Activated T-cell treated with anti-CD3 and anti-CD28 coated beads for 48 hours (primary cell): ENCODE measurements around the gene DDX49.
"Not testable (repeated sequence)": the region's sequence is repeated elsewhere in the genome, so short reads cannot be mapped to it uniquely, and the experiment has no call there.

Source experiments
- DNase-seq: peaks from one replicate; pipeline ENCODE4 v3.0.0-alpha.2; 2020; ENCODE audit warnings: low read depth

DDX49 gene

DNA sequence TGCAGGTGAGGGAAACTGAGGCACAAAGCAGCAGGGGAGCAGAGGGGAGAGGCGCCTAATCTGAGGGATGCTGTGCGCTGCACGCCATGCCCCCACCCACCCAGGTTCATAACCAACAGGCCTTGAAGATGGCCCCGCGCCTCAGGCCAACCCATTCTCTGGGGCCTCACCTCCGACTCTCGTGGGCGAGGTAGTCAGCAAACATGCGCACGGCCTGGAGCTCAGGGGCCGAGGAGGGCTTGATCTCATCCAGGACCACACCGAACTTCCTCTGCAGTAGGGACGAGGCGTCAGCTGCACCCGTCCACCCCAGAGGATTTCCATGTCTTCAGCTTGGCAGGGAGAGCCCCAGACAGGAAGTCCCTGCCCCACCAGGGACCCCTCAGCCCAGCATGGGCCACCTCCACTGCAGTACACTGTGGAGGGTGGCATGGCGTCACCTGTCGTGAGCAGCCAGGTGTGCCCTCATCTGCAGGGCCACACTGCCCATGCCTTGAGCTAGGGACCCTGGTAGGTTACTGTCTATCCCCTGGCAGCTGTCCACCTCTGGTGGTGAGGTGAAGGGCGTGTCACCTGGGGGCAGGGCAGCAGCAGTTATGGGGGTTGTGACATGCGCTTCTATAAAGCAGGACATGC, 8.6 kb upstream of the DDX49 start:
- DNase-seq = no peak

DNA sequence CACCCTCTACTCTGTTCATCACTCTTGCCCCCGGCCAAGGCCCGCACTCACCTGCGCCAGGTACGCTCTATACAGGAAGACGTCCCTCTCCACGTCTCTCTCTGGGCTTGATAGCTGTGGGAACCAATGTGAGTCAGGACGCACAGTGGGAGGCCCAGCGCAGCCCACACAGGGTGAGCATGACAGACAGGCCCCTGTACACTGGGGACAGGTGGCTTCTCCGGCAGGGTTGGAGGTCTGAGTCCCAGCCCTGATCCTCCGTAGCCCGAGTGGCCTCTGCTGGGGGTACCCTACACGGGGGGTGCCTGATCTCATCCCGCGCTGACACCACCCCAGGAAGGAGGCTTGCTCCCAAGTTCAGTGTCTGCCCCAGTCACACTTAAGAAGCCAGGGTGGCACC, 6.6 kb upstream of the DDX49 start:
- no peak for DNase-seq

DNA sequence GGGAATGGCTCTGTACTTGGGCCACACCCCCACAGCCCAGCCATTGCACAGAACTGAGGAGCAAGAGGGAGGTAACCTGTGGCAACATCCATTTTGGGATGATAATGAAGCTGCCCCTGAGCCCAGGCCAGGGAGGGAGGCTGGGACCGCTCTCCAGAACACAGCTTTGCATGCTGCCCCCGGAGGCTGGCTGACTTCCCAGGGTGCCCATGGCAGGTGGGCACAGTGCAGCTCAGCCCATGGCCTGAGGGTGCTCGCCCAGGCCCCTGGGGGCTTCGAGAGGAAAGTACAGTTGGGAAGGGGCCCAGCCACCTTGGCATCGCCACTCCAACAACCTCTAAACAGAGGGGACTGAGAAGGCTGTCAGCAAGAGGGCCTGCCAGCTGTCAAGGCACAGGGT, 6.0 kb upstream of the DDX49 start:
- DNase-seq = no peak

DNA sequence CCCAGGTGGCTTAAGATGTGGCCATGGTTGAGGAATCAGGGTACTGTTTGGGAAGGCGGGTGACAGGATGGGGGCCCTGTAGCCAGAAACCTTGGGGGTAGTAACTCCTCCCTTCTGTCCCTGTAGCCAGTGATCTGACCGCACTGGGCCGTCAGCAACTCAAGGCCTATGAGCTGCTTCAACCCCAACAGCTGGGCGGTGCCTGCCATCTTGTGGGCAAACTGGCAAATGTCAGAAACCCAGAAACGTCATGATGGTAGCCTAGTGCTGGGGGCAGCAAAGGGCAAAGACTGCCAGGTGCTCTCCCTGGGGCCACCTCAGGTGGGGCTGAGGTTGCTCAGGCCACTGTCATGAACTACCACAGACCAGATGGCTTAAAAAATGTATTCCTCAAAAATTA, 3.9 kb upstream of the DDX49 start:
- peak; percentile 28 for DNase-seq

DNA sequence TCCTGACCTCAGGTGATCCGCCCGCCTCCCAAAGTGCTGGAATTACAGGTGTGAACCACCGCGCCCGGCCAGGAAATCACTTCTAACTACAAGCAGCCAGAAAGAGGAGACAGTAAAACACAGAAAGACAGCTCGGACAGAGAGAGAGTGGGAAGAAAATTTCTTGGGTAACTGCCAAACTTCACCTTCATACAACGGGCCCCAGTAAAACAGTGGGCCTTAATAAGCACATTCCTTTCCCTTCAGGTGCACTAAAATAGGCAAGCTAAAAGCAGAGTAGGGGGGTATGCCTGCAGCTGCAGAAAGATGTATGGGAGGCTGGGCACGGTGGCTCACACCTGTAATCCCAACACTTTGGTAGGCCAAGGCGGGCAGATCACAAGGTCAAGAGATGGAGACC, 1.9 kb upstream of the DDX49 start:
- DNase-seq = not testable (repeated sequence)

DNA sequence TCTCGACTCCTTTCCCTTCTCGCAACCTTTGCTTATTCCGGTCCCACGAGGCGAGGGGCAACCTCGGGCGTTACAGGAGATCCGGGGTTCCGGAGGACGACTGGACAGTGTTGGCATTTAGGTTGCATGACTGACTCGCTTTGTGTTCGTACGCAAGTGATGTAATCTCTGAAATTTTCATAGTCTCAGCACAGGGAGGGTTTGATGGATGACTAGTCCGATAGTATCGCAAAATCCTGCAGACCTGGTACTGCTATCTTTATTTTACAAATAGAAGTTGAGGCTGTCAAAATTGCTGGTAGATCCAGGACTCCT, 342 bp downstream of the DDX49 start:
- DNase-seq = no peak

DNA sequence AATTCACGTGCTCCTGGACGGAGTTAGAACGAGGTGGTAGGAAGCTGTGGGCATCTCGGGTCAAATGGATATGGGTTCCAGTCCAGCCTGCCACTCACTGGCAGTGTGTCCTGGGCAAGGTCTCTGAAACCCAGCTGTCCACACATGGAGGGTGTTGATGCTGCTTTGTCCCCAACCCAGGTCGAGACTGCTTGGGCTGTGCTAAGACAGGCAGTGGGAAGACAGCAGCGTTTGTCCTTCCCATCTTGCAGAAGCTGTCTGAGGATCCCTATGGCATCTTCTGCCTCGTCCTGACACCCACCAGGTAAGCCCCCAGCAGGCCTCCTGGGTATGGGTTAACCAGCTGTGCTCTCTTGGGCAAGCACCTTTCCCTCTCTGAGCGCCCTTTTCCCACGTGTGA, 885 bp downstream of the DDX49 start:
- no peak for DNase-seq

DNA sequence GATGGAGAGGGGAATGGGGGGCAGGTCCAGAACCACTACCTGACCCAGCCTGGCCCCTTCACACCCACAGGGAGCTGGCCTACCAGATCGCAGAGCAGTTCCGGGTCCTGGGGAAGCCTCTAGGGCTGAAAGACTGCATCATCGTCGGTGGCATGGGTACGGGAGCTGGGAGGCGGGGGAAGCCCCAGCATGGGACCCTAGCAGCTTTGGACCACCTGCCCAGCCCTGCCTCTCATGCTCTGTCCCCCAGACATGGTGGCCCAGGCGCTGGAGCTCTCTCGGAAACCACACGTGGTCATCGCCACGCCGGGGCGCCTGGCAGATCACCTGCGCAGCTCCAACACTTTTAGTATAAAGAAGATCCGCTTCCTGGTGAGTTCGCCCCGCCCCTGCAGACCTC, 2.1 kb downstream of the DDX49 start:
- no peak for DNase-seq

DNA sequence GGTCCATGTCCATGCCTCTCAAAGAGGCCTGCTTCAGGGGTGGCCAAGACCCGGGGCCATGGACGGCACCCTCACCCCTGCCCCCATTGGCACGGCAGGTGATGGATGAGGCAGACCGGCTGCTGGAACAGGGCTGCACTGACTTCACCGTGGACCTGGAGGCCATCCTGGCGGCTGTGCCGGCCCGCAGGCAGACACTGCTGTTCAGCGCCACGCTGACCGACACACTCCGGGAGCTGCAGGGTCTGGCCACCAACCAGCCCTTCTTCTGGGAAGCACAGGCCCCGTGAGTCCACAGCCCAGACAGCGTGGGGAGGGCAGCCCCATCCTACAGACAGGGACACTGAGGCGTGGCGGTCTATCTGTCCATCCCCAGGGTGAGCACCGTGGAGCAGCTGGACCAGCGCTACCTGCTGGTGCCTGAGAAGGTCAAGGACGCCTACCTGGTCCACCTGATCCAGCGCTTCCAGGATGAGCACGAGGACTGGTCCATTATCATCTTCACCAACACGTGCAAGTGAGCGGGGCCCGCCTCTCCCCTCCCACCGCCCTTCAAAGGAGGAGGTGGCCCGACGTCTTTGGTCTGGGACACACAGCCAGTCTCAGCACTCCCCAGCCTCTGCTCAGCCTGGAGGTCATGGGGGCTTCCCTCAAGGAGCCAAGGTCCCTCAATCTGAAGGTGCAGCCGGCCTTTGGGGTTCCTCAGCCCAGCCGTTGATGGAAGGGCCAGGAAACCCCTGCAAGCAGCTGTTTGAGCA, 2.9 kb downstream of the DDX49 start:
- no peak for DNase-seq

DNA sequence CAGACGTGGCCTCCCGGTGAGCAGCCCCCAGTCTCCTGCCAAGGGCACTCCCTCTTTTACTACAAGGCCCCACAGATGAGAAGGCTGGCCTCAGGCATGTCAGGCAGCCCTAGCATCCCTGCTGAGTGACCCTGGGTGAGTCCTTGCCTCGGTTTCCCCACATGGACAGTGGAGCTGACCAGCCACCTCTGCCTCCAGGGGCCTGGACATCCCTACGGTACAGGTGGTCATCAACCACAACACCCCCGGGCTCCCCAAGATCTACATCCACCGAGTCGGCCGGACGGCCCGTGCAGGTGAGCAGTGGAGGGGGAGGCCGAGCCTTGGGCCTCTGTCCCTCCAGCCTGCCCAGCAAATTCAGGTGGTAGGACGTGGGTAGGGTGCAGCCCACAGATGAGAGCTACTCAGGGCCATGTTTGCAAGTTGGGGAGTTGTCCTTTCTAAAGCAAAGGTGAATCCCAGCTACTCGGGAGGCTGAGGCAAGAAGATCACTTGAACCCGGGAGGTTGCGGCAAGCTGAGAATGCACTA, 5.2 kb downstream of the DDX49 start:
- DNase-seq = no peak

DNA sequence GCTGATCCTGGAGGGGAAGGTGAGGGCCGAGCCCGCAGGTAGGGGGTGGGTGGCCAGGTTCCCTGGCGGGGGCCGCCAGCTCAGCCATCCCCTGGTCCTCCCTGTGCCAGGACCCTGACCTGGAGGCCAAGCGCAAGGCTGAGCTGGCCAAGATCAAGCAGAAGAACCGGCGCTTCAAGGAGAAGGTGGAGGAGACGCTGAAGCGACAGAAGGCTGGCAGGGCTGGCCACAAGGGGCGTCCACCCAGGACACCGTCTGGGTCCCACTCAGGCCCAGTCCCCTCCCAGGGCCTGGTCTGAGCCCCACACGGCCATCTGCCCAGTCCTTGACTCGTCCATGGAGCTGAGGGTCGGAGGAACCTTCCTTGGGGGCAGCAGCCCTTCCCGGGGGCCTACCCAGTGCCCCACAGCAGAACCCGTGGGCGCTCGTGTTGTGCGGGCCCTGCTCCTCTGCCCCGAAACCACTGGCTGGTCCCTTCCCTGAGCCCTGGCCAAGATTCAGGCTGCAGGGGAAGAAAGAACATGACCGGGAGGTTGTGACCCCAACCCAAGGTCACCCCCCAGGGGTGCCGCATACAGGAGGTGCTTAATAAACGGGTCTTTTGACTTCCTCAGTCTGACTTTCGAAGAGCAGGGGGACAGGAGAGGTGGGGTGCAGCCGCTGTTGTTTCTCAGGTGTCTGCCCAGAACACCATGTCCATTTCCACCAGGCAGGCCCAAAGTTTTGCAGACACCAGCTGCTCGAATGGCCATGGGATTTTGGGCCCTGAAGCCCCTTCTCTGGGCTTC, 8.7 kb downstream of the DDX49 start:
- DNase-seq = no peak

DNA sequence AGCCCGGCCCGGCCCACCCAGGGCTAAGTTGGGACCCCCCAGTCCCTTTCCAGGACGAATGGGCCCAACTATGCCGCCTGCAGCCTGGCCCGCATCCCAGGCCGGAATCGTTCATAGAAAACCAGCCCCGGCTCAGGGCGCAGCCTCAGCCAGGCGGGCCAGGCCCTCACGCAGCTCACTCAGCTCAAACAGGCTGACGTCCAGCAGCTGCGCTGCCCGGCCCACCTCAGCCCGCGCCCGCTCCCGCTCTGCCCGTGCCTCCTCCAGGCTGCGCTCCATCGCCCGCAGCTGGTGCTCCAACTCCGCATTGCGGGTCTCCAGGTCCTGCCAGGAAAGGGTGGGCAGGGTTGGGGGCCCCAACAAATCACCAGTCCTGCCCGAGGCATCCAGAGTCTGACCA, 9.8 kb downstream of the DDX49 start:
- DNase-seq = no peak

DNA sequence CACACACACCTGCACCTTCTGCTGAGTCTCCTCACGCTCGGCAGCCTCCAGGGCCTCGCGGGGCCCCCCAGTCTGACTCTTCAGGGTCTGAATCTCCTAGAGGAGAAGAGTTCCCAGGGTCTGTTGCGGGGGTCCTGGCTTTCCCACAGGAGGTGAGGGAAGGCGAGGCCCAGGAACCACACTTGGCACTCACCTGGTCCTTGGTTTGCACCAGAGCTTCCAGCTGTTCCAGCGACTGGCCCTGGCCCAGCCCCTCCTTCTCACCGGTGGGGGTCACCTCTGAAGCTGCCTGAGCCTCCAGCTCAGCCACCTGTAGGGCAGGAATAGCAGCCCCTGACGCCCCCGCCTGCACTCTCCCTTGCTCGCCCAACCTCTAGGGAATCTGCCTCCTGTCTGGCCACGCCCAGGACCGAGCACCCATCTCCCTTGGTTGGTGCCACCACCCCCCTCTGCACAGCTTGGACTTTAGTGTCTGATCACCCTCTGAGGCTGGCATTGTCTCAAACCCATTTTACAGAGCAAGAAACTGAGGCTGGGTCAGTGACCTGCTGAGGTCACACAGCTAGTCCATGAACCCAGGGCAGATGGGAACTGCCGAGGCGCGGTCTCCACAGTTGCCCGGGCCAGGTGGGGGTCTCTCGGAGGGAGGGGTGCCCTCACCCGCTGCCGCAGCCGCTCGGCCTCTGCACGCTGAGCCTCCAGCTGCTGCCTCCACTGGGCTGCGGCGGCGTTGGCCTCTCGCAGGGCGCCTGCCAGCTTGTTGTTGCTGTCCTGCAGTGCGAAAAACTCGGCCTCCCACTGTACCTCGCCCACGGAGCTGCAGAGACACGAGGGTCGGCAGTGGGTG, 12.0 kb downstream of the DDX49 start:
- DNase-seq = no peak

DNA sequence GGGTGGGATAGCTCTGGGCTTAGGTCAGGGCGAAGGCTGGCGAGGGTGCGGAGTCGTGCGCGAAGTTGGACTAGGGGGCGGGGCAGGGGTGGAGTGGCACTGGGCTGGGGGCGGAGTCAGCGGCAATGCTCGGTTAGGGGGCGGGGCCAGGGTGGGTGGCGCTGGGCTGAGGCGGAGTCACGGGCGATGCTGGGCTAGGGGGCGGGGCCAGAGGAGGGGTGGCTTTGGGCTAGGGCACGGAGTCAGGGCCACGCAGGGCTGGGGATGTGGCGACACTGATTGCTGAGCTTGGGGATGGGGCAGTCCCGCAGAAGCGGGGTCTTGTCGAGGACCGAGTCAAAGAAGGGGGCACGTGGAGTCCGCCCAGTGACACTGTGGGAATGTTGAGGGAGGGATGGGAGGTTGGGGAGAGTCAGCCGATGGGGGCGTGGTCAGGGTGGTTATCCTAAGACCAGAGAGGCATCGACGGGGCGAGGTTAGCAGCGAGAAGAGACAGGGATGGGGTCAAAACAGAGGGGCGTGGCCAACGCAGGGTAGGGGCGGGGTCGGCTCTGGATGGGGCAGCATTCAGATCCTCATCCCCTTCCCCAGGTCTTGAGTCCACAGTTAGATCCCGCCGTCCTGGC, 12.8 kb downstream of the DDX49 start:
- peak; percentile 87 for DNase-seq

DNA sequence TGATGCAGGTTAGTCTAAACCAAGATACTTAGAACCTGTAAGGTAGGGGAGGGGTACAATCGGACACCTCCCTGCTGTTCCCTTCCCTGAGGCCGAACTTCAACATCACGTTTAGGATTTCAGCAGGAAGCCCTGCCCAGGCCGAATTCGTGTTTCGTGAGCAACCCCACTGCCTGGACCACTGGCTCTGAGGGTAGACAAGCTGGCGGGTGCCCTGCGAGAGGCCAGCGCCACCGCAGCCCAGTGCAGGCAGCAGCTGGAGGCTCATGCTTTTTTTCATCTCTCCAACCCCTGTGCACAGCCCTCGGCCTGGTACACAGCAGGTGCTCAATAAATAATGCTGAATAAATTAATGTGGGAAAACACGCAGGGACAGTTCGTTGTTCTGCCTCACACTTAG, 13.8 kb downstream of the DDX49 start:
- no peak for DNase-seq

DNA sequence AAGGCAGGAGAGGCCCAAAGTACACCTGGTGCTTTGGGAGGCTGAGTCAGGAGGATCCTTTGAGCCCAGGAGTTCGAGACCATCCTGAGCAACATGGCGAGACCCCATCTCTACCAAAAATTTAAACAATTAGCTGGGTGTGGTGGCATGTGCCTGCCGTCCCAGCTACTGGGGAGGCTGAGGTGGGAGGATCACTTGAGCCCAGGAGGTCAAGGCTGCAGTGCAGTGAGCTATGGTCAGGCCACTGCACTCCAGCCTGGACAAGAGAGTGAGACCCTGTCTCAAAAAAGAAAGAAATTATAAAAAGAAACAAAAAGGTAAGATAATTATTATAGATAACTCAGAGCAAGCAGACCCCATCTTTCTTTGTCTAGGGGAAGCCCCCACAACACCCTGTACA, 19.6 kb downstream of the DDX49 start:
- DNase-seq = no peak

DNA sequence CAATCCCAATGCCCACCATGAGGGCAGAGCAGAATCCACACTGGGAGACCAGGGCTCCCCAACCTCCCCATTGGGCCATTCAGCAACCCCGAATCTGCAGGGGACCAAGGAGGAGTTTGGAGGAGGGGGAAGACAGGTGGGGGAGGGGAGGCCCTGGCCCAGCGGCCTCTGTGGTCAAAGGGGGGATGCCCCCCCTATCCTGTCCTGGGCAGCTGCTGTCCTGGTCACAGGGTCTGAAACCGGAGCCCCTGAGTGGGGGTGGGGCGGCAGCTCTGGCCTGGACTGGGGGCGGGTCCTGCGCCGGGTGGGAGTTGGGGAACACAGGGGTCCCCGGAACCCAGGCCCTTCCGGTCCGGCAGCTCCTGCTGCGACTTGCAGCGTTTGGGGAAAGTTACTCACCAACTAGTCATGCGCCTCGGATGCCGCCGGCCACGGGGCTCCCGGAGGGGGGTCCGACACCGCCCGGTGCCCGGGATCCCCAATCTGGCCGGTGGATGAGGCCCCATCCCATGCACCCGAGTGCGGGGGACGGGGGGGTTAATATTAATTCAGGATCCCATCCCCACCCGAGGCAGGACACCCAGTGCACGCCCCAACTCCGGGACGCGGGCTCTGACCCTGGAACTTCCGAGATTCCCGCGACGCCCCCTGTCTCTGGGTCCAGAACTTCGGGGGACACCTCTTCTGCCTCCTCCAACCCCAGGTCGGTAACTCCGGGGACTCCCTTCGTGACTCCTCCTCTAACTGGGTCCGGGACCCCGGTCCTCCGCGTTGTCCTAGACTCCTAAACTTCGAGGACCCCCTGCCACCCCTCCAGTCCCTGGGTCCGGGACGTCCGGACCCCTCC, 20.6 kb downstream of the DDX49 start:
- no peak for DNase-seq

DNA sequence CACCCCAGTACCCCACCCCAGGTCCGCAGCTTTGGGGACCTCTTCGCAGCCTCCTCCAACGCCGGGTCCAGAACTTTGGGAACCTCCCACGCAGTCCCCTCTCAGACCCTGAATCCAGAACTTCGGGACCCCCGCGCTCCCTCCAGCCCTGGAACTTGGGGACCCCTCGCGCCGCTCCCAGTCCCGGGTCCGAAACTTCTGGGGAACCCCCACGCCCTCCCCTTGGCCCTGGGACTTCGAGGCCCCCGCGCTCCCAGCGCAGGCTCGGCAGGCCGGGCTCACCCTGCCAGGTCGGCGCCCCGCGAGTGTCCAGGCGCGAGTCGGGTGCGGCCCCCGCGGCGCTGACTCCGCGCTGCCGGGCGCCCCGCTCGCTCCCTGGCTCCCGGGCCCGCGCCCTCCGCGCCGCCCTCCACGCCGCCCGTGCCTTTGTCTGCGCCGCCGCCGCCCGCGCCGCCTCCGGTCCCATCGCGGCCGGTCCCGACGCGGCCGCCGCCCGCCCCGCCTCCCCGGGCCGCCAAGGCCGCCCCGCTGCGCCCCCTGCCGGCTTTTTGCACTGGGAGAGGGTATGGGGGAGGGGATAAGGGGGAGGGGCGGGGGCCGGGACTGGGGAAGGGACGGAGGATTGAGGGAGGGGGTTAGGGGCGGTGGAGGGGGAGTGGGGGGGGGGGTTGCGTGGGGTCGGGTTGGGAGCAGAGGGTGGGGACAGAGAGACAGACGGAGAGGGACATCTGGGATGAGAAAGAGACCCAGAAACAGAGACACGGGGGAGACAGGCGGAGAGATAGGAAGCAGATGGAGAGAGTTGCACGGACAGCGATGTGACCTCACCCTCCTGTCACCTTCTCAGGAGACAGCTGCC, 21.5 kb downstream of the DDX49 start, which contains the start of gene HOMER3:
Gene HOMER3, minus strand, starts transcription at position 449 of the 859 bp plus-strand sequence. CDS start 2,235 bp downstream, outside the sequence.
- peak; percentile 76 for DNase-seq

DNA sequence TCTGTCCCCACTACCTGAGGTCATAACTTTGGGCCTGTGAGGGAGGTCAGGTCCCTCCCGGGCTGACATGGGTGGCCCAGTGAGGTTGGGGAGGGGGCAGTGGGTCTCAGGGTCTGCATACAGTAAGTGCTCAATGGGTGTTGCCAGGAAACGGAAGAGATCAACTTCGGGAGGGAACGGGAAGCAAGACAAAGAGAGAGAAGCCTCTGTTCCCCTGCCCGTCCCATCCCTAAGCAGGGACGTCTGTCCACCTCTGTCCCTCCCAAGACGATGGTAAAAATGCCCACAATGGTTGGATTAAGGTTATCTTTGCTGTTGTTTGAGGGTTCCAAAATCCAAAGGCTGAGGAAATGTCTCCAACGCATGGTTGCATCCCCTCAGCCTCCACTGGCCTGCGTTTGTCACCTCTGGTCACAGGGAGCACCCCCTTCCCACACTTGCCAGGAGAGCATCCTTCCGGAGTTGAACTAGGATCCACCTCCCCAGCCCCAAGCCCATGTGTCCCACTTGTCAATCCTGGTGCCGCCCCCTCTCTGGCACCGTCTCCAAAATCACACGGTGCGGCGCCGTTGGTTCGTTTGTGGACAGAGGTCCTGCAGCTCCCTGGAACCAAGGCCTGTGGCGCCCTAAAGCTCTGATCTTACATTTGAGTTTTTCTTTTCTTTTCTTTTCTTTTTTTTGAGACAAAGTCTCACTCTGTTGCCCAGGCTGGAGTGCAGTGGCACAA, 22.3 kb downstream of the DDX49 start:
- no peak for DNase-seq
